ENCODE results near the gene CD79A.
"Not testable (repeated sequence)": the region's sequence is repeated elsewhere in the genome, so short reads cannot be mapped to it uniquely, and the experiment has no call there.

Gene CD79A

DNA sequence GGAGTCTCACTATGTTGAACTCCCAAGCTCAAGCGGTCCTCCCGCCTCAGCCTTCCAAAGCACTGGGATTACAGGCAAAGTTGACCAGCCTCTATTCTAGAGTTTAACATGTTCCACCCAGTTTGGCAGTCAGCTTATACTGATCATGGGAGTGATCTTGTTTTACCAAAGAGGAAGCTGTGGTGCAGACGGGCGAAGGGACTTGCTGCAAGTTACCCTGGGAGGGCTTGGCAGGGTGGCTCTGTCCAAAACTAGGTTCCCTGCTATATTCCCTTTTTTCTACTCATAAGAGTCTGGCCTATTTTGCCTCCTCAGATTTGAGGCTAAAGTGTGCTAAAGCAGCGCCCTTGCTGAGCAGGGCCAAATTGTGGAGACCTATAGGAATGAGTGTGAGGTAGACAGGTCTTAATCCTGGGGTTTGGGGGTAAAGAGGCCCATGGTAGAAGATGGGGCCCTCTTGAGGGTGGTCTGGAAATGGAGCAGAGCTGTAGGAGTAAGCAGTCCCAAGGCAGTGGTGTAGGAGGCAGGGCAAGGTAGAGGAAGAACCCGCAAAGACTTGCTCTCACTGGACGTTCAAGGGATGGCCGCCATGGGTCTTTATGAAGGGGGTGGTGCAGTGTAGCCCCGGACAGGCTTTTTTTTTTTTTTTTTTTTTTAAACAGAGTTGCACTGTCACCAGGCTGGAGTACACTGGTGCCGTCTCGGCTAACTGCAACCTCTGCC, 13.7 kb upstream of the CD79A start:
- no peak for DNase-seq (ENCODE audit: low read depth in 2 of 2)

DNA sequence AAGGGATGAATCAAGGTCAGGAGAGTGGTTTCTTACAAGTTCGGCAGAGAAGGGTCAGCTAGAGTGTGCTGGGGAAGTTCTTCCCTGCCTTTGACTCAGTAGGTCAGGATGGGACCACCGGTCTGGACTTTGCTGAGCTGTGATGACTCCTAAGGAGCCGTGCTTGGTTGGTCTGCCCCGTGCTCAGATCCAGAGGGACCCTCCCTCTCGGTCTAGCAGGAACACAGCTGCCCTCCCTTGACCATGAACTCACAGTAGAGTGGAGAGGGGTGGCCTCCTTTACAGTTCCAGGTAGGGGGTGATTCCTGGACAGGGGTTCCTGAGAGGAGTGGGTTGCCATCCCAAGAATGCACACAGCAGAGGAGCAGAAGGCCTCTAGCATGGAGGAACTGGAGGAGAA, 12.7 kb upstream of the CD79A start:
- no peak for DNase-seq (ENCODE audit: low read depth in 2 of 2)

DNA sequence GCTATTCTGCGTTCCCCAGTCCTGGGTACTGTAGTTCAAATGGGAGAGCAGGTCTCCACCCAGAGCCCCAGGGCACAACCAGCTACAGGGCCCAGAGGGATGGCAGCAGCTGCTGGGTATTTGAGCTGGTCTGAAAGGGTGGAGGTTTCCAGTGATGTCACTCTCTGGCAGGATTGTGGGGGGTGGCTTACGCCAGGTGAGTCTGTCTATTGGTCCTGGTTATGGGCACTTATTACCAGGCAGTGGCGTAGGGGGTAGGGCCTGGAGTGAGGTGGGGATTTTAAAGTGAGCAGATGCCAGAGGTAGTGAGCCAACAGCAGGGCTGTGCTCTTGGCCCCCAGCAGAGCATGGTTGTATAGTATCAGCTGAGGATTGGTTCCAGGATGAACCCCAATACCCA, 10.8 kb upstream of the CD79A start:
- no peak for DNase-seq (ENCODE audit: low read depth in 2 of 2)

DNA sequence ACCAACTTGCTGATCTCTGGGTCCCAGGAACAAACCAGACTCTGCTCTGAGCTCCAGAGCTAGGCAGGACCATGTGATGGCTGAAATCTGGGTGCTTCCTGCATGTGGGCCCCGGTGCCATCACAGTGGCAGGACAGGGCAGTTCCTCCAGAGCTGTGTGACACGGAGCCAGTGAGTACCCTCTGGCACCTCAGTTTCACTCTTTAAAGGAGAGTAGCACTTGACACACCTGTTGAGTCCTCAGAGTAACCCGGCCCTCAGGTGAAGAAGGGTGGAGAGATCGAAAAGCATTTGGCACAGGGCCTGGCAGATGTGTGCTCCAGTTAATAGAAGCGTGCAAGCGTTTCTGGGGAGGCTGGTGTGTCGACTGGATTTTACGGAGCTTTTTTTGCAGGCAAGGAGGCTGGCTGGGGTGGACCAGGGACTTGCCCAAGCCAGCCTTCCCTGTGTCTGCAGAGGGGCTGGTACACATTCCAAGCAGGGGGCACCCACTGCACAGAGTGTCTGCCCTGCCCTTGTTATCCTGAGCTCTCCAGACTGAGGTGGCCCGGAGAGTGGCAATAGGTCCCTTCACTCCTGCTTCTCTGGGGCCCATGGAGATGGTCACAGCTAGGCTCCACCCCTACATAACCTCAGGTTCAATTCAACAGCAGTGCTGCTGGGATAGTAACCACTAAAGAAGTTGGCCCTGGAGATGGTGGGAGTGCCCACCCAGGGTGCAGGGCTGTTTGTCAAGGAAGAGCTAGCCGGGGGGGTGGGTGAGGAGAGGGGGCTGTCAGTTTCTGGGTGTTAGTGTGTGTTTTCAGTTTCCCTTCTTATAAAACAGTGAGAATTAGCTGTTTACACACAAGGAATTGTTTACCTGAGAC, 8.7 kb upstream of the CD79A start:
- DNase-seq (ENCODE audit: low read depth in 2 of 2): no peak

DNA sequence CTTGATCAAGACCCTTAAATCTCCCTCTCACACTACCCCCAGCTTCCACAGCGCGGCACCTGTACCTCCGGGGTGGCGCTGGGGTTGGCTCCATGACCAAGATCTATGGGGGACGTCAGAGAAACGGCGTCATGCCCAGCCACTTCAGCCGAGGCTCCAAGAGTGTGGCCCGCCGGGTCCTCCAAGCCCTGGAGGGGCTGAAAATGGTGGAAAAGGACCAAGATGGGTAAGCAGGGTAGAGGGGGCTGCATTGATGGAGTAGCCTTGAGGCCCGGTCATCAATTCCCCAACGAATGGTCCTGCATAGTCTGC, 8.1 kb upstream of the CD79A start:
- no peak for DNase-seq (ENCODE audit: low read depth in 2 of 2)

DNA sequence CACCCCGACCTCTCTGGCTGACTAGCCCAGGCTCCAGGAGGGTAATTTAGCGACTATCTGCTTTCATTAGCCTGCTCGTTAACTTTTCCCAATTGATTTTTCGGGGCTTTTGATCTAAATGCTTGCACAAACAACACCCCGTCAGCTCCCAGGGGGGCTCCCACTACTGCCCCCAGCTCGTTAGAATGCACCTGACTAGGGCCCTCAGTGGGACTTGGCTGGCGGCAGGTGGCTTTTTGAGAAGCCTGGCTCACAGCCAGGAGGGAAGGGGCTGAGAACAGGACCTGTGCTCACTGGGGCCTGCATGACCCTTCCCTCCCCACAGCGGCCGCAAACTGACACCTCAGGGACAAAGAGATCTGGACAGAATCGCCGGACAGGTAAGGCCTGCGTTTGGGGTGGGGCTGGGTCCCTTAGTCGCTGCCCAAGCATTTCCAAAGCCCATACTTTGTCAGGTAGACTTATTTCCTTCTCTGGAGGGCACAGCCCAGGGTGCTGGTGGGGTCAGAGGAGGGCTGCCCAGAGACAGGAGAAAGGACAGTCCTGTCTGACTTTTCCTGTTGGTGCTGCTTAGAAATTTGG, 7.6 kb upstream of the CD79A start:
- DNase-seq (ENCODE audit: low read depth in 2 of 2): no peak

DNA sequence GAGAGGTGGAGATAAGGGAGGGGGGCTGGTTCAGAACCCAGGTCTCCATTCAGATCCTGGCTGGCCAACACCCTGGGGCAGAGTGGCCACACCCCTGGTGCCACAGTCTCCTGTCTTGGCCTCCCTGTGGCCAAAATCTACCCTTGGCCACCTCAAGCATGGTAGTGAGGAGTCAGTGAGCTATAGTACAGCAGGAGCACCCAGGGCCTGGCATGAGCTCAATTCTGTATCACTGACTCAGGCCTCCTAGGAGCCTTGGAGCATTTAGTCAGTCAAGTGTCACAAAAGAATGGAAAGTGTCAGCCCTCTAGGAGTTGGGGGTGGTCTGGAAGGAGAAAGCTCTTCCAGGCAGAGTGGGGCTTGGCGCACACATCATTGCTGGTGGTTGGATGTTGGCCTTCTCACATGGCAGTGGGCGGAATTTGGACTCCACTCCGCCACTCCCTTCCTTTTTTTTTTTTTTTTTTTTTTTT, 6.6 kb upstream of the CD79A start:
- DNase-seq (ENCODE audit: low read depth in 2 of 2): no peak

DNA sequence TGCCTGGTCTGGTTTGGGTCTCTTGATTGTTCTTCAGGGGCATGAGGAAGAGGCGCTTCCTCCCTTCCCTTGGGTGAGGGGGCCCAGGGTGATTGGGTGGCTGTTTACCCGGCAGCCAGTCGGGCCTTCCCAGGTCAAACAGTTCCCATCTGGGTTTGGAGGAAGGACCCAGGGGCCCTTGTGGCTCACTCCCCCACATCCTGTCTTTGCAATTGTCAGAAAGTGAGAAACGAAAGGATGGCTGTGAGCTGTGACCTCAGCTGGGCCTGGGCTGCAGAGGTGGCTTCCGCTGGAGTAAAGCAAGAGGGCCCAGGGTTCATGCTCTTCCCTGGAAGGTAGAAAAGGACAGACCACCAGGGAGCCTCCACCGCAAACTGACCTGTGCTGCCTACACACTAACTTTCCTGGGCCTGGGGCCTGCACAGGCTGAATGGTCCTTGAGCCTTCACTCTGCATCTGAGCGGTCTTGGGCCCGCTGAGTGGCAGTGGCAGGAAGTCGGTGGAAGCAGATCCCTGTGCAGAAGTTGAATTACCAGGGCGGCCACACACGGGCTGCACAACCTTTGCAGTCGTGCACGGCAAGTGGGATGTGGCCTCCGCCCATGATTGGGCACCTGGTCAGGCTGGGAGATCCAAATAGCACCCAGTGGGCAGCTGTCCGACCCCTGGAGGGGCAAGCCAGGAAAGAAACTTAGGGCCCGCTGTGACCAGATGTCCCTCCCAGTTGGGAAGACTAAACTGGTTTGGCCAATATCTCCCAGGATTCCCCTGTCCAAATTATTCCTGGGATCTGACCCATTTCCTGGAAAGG, 5.3 kb upstream of the CD79A start:
- no peak for DNase-seq (ENCODE audit: low read depth in 2 of 2)

DNA sequence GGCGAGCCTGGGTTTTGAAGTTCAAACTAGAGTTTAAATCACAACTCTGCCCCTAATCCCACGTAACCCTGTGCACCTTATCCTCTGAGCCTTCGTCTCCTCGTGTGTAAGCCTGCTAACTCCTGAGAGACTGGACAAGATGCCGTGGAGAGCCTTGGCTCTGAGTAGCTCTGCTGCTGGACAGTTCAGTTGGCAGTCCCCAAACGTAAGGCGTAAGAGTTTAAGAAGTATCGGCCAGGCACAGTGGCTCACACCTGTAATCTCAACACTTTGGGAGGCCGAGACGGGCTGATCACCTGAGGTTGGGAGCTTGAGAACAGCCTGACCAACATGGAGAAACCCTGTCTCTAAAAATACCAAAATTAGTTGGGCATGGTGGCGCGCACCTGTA, 4.7 kb upstream of the CD79A start:
- DNase-seq (ENCODE audit: low read depth in 2 of 2): no peak

DNA sequence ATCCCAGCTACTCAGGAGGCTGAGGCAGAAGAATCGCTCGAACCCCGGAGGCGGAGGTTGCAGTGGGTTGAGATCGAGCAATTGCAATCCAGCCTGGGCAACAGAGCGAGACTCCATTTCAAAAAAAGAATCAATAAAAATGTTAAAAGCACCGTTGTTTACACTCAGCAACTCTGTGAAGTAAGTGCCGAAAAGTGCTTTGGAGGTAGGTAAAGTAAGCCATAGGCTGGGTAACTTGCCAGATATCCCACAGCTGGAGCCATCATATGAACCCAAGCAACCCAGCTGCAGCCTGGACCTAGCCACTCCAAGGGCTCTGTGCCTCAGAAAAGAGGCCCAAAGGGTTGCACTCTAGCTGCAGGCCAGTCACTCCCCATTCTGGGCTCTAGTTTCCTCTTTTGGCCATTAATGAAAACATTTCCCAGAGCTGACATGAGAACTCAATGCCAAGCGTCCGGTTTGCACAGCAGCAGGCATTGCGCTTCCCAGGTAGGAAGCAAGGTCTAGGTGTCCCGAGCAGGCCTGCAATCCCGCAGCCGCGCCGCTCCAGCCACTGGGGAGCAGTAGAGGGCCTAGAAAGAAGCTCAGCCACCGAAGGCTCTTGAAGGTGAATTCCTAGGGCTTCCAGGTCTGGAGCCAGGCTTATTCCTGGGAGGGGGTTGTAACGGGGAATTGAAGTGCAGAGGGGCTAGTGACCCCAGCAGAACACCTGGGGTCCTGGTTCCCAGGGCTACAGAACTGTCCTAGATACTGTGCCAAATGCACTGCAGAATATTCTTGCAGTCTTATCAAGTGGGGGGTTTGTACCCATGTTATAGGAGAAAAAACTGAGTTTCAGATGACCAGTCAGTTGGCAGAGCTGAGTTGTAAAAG, 4.1 kb upstream of the CD79A start:
- DNase-seq (ENCODE audit: low read depth in 2 of 2): peak in 1 of 2 donors; percentile 65

DNA sequence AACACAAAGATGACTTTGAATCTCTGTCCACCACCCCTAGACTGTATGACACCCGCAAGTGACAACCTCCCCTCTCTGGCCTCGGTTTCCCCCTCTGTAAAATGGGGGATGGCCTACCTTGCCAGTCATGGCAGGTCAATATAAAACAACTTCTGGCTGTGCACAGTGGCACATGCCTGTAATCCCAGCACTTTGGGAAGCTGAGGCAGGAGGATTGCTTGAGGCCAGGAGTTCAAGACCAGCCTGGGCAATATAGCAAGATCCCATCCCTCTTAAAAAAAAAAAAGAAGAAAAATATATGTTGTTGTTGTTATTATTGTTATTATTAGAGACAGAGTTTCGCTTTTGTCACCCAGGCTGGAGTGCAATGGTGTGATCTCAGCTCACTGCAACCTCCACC, 1.1 kb upstream of the CD79A start:
- DNase-seq (ENCODE audit: low read depth in 2 of 2): not testable (repeated sequence)

DNA sequence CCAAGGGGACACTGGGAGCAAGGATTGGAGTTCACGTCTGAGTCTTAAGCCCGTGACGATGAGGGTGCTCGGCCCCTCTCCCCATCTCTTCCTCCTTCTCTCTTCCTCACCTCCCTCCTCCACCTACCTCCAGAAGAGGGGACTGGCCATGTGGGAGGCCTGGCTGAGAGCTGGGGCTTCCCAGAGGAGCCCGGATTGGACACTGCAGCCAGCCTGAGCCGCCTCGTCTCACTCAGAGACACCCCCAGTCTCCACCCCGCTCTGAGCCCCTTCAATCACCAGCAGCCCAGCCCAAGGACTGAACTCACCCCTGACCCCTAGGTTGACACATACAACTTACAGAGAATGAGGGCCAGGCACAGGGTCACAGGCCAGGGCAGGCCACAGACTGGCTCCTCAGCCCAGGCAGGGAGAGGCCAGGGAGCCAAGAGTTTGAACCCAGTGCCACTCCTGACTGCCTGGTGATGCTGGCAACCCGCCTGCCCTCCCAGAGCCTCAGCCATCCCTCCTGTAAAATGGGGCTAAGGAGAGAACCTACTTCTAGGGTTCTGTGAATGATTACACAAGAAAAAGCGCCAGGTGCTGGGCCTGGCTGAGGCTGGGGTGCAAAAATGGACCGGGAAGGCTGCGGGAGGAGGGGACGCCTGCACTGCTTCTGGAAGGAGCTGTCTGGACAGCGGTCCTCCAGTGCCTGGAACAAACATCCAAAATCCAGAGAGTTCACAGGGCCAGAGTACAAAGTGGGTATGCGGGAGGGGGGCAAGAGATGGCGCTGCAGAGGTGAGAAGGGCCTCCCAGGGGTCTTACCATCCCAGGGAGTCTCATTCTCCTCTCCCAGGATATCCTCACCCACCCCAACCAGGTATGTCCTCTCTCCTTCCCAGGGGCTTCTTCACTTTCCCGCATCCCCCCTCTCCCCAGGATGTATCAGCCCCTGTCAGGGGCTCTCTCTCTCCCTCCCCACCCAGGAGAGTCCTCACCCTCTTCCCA, 1.1 kb downstream of the CD79A start:
- no peak for DNase-seq (ENCODE audit: low read depth in 2 of 2)

DNA sequence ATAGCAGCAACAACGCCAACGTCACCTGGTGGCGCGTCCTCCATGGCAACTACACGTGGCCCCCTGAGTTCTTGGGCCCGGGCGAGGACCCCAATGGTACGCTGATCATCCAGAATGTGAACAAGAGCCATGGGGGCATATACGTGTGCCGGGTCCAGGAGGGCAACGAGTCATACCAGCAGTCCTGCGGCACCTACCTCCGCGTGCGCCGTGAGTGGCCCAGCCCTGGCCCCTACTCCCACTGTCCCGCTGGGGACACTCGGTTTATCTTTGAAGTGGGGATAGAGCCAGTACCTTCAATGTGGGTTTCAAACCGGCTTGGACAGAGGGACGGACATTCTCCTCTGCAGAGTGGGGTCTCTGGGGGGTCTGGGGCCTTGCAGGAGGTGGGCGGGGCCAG, 2.0 kb downstream of the CD79A start:
- DNase-seq (ENCODE audit: low read depth in 2 of 2): no peak

DNA sequence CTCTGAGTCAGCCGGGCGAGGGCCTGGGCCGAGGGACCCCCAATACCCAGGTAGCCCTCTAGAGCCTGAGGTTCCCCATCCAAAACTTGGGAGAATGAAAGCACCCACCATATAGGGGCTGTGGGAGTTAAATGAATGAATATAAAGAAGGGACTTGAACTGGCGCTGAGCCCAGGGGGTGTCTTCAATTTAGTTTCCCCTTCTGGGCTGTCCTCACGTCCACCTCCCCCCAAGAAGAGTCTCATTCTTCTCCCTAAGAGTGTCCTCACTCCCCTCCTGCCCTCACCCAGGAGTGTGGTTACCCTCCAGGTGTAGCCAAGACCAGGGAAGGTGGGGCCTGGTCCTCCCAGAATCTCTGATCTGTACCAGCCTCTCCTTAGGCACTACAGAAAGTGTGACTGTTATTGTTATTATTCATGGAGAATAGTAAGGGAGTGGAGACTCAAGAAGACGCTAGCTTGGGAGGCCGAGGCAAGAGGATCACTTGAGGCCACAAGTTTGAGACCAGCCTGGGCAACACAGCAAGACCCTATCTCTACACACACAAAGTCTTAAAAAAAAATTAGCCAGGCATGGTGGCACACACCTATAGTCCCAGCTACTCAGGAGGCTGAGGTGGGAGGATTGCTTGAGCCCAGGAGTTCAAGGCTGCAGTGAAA, 2.7 kb downstream of the CD79A start:
- no peak for DNase-seq (ENCODE audit: low read depth in 2 of 2)

DNA sequence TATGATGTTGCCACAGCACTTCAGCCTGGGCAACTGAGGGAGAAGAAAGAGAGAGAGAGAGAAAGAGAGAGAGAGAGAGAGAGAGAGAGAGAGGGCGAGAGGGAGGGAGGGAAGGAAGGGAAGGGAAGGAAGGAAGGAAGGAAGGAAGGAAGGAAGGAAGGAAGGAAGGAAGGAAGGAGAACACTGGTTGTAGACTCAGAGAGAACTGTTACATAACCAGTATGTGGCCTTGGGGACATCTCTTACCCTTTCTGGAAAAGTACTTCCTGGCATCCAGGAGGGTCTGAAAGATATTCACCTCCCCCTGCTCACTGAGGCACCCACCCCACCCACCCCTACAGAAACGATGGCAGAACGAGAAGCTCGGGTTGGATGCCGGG, 3.2 kb downstream of the CD79A start:
- DNase-seq (ENCODE audit: low read depth in 2 of 2): no peak

DNA sequence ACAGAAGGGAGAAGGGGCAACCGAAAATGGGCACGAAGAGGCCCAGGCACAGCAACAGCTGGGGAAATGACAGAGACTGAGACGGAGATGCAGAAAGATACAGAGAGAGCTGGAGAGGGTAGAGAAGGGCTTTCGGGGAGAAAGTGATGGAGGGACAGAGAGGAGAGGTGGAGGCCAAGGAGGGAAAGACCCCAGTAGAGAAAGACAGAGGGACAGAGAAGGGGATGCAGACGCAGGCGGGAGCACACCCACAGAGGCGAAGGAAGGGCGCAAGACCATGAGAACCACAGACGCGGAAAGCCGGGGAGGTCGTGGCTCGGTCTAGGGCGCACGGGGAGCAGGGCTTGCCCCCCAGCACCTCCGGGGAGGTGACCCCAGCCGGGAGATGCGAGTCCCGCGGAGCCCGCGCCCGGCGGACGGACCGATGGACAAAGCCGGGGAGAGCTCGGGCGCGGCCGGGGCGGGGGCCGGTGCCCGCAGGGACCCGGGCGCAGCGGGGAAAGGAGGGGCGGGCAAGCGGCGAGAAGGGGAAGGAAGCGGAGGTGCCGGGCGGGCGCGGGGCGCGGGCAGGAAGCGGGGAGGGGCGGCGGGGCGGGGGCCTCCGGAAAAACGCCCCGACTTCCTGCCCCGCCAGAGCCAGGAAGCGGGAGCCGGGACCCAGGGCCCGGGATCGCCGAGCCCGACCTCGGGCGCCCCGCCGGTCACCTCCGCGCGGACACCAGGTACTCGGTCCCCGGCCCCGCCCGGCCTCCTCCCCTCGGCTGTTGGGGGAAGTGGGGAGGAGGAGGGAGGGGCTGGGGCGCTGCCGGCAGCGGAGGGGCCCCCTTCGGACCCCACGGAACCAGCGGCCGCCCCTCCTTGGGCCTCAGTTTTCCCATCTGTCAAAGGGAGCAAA, 5.7 kb downstream of the CD79A start, which contains the start of gene ARHGEF1:
TSS of gene ARHGEF1 (plus strand) at position 617 of the 895 bp plus-strand sequence. CDS start 4,899 bp downstream, outside the sequence.
- peak in 1 of 2 donors; percentile 59 for DNase-seq (ENCODE audit: low read depth in 2 of 2)

DNA sequence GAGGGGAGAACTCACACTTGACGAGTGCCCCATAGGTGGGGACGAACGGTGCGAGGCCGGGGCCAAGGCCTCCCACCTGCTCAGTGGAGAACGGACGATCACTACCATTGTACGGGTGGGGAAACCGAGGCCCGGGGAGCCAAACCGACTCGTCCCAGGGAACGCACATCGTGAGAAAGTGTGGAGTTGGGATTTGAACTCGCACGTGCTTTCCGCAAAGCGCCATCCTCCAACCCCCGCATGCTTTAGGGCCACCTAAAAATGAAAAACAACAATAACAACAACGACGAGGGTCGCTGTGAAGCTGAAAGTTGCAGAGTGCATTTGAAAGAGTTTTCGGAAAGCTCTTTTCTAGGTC, 6.4 kb downstream of the CD79A start:
- no peak for DNase-seq (ENCODE audit: low read depth in 2 of 2)

Measured in stimulated activated CD4-positive, alpha-beta T cell treated with anti-CD3 and anti-CD28 coated beads, Interleukin-1b, Interleukin-23, amount 100 ng/mL, for 4 hours (primary cell).